Neutrophil (primary cell): ENCODE measurements around the gene ZNRF3.
"Not testable (repeated sequence)": the region's sequence is repeated elsewhere in the genome, so short reads cannot be mapped to it uniquely, and the experiment has no call there.

ENCODE experiments used
- H3K27ac ChIP-seq: fragments of 200-600 bp; sonication (generic); 2 replicates; pipeline ENCODE4 v1.5.1; 2016; ENCODE audit warnings: mild to moderate bottlenecking, moderate library complexity
- H3K27me3 ChIP-seq: fragments of 200-600 bp; sonication (generic); 2 replicates; pipeline ENCODE4 v1.6.0; 2016; ENCODE audit warnings: mild to moderate bottlenecking
- H3K36me3 ChIP-seq: fragments of 200-600 bp; sonication (generic); 2 replicates; pipeline ENCODE4 v1.5.1; 2017
- H3K4me1 ChIP-seq, 2 experiments: fragments of 200-600 bp in 1 of 2; sonication (generic) in 1 of 2; 1 replicate in 1 of 2; 2 replicates in 1 of 2; pipeline versions ENCODE4 v1.5.1 to v1.6.1; 2013 to 2016; ENCODE audit warnings: low read depth in 1 of 2, low read length in 1 of 2, mild to moderate bottlenecking in 1 of 2, moderate library complexity in 1 of 2; ENCODE audit not compliant: control insufficient read depth in 1 of 2, insufficient read depth in 1 of 2
- H3K4me3 ChIP-seq, 2 experiments: fragments of 200-600 bp in 1 of 2; sonication (generic) in 1 of 2; 1 replicate in 1 of 2; 2 replicates in 1 of 2; pipeline ENCODE4 v1.5.1; 2013 to 2016; ENCODE audit warnings: low read depth in 1 of 2, low read length in 1 of 2, mild to moderate bottlenecking in 1 of 2, moderate library complexity in 1 of 2
- H3K9me3 ChIP-seq: fragments of 200-600 bp; sonication (generic); 2 replicates; pipeline ENCODE4 v1.5.1; 2016
- TF ChIP-seq, protein P1 (sequence below): fragments of 200-600 bp; sonication (generic); IDR thresholded peaks from 2 replicates; pipeline ENCODE4 v1.5.1; 2016; ENCODE audit warnings: antibody characterized with exemption

Gene ZNRF3

DNA sequence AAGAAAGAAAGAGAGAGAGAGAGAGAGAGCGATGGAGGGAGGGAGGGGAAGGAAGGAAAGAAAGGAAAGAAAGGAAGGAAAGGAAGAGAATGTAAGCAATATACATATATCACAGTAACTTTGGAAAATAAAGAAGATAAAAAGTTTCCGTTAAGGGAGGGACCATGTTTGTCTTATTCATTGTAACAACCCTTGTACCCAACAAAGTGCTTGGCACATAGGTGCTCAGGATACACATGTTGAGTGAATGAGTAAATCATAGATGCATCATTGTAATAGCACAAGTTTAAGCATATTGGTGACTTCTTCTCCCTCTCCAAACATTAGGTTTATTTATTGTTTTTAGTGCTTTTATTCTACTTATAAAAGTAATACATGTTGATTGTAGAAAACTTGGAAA is 39.7 kb upstream of the ZNRF3 start:
- no peak overlapping the region for H3K4me3 ChIP-seq
- peak overlapping the region; percentile 67 for H3K27ac ChIP-seq
- H3K4me1 ChIP-seq: peaks cover 12 to 22% of the 10 kb centered on the region in 2 experiments
- H3K9me3 ChIP-seq: no peaks in the 10 kb centered on the region
- TF ChIP-seq, protein P1, sequence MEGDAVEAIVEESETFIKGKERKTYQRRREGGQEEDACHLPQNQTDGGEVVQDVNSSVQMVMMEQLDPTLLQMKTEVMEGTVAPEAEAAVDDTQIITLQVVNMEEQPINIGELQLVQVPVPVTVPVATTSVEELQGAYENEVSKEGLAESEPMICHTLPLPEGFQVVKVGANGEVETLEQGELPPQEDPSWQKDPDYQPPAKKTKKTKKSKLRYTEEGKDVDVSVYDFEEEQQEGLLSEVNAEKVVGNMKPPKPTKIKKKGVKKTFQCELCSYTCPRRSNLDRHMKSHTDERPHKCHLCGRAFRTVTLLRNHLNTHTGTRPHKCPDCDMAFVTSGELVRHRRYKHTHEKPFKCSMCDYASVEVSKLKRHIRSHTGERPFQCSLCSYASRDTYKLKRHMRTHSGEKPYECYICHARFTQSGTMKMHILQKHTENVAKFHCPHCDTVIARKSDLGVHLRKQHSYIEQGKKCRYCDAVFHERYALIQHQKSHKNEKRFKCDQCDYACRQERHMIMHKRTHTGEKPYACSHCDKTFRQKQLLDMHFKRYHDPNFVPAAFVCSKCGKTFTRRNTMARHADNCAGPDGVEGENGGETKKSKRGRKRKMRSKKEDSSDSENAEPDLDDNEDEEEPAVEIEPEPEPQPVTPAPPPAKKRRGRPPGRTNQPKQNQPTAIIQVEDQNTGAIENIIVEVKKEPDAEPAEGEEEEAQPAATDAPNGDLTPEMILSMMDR: no peak
- no peaks in the 10 kb centered on the region for H3K27me3 ChIP-seq
- no peaks in the 10 kb centered on the region for H3K36me3 ChIP-seq

DNA sequence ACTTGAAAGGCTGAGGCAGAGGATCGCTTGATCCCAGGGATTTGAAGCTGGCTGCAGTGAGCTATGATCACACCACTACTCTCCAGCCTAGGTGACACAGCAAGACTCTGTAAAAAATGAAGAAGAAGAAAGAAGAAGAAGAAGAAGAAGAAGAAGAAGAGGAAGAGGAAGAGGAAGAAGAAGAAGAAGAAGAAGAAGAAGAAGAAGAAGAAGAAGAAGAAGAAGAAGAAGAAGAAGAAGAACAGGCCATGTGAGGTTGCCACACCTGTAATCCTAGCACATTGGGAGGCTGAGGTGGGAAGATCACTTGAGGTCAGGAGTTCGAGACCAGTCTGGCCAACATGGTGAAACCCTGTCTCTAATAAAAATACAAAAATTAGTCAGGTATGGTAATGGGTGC is 39.1 kb upstream of the ZNRF3 start:
- not testable (repeated sequence) for H3K9me3 ChIP-seq, H3K27me3 ChIP-seq, H3K4me3 ChIP-seq, H3K36me3 ChIP-seq
- Histone ChIP-seq H3K27ac (peak overlapping the region; percentile 67), H3K4me1 (peaks cover 12 to 22% of the 10 kb centered on the region in 2 experiments)

DNA sequence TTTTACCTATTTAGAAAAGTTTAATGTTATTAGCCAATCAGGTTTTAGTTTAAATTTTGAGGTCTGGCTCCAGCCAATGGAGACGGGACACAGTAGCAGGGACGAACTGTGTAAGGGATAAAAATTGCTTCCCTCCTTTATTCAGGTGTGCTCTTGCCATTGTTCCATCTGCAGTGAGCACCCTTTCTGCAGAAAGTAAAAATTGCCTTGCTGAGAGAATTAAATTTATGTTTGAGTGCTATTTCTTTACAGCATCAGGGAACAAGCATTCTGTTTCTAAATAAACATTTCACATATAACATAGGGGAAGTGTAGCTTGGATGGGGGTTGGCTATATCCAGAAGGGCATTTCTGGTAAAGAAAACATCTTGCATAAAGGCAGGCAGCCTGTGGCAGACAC is 36.4 kb upstream of the ZNRF3 start:
- H3K4me3 ChIP-seq: no peak overlapping the region
- H3K27ac ChIP-seq: no peak overlapping the region
- no peaks in the 10 kb centered on the region for H3K36me3 ChIP-seq
- H3K9me3 ChIP-seq: no peaks in the 10 kb centered on the region
- peaks cover 4 to 9% of the 10 kb centered on the region in 2 experiments for H3K4me1 ChIP-seq
- TF ChIP-seq, protein P1: no peak
- H3K27me3 ChIP-seq: no peaks in the 10 kb centered on the region

DNA sequence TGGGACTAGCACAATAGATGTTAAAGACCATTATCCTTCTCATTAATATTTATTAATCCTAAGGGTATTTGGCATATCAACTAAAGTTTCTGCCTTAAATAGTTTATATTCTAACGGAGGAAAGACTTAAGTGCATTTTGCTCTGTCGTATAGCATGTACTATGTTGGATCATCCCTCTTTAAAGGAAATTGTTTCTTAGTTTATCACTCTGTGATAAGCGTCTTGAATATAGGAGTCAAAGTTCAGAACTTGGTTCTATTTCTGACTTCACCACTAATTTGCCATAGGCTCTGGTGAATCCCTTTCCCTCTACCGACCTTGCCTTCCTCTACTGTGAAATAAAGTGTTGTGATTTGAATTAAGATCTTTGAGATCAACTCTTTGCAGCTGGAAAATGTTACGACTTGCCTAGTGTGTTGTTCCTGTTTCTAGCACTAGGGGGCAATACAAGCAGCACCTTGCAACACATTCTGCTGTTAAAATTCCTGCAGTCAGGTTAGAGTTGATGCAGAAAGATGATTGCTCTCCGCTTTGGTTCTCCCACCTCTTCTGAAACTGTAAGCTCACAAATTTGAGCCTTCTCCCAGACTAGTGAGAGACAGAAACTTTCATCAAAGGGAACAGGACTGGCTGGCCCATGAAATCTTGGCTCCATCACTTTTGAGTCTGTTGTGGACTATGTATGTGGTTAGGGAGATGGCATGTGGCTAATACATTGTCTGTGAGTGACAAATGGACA is 27.8 kb upstream of the ZNRF3 start:
- TF ChIP-seq, protein P1: peak; percentile 82
- H3K4me1 ChIP-seq: no peaks in the 10 kb centered on the region
- no peak overlapping the region for H3K4me3 ChIP-seq
- H3K36me3 ChIP-seq: no peaks in the 10 kb centered on the region
- no peak overlapping the region for H3K27ac ChIP-seq
- no peaks in the 10 kb centered on the region for H3K27me3 ChIP-seq
- no peaks in the 10 kb centered on the region for H3K9me3 ChIP-seq

DNA sequence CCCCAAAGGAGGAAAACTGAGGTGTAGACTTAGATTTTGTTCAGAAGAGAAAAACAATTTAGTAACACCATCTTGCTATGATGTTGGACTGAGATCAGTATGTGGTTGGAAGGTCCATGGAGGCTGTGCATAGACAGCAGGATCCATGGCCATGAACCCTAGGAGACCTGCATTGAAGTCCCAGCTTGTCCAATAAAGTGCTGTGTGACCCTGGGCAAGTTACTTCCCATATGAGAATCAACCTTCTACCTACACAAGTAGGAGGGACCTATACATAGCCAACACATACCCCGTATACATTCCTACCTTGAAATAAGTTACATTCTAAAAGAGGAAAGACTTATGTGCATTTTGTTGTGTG is 27.3 kb upstream of the ZNRF3 start:
- Histone ChIP-seq H3K27me3 (no peaks in the 10 kb centered on the region), H3K9me3 (no peaks in the 10 kb centered on the region), H3K4me3 (no peak overlapping the region), H3K4me1 (no peaks in the 10 kb centered on the region), H3K27ac (no peak overlapping the region), H3K36me3 (no peaks in the 10 kb centered on the region)
- TF ChIP-seq, protein P1: no peak

DNA sequence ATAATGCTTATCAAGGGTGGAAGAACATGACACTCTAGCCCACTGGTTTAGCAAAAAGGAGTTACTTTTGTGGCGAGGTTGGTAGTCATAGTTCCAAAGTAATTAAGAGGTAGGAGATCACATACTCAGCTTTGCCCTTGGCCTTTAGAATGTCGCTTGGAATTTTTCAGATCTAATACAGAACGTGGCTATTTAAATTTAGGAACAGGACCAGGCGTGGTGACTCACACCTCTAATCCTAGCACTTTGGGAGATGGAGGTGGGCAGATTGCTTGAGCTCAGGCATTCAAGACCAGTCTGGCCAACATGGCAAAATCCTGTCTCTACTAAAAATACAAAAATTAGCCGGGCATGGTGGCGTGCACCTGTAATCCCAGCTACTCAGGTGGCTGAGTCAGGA is 26.1 kb upstream of the ZNRF3 start:
- Histone ChIP-seq H3K27me3 (no peaks in the 10 kb centered on the region), H3K36me3 (no peaks in the 10 kb centered on the region), H3K9me3 (no peaks in the 10 kb centered on the region), H3K27ac (no peak overlapping the region), H3K4me3 (no peak overlapping the region), H3K4me1 (no peaks in the 10 kb centered on the region)
- TF ChIP-seq, protein P1: no peak
